ENCODE data around the gene MDH2. TPM values are rescaled to one million over a fixed set of nuclear protein-coding genes. Genes with fewer than 3 reads are reported as not detected.
A peak's percentile ranks its signal among the peaks of the same experiment; 100 is the strongest.
"Not testable (repeated sequence)": the region's sequence is repeated elsewhere in the genome, so short reads cannot be mapped to it uniquely, and the experiment has no call there.

Gene MDH2
- total and polyA plus RNA-seq, 10 of the 15 experiments (the other 5 are each of a cell fraction or from before 2014, with no cell fraction given): 106 to 530 (median 202) TPM

- POLR2A ChIA-PET: no interaction called here
- CTCF ChIA-PET: no interaction called here
- peak; percentile 8 for DNase-seq (ENCODE audit: low read depth, low spot score)
- FAIRE-seq: no peak
- H3K79me2 ChIP-seq (ENCODE audit: control insufficient read depth, insufficient read depth, low read length): no peaks in the 10 kb centered on the region
- H3K9ac ChIP-seq (ENCODE audit: control insufficient read depth, insufficient read depth, low read length): no peak overlapping the region
- no peak overlapping the region for H3K27ac ChIP-seq (ENCODE audit: control insufficient read depth, insufficient read depth)
- BruUV-seq (replicated peaks): no TSS peak
- peak; percentile 83 for ATAC-seq
- intact Hi-C loops (cut with micrococcal nuclease; ENCODE audit: unreplicated experiment) (loop anchor here (5.0 kb wide), 1 partner anchor 52 kb away; no protein-coding TSS in a partner anchor), in situ Hi-C loops (cut with MboI) (no loop called here)
- WGBS (ENCODE audit: insufficient coverage, insufficient replicate concordance, low lambda C conversion rate, missing lambda C conversion rate): 19% methylated on average over 8 of the region's 10 CpGs
- no peak overlapping the region for H2AFZ ChIP-seq (ENCODE audit: control insufficient read depth, low read depth, low read length)
- no peaks in the 10 kb centered on the region for H3K4me1 ChIP-seq (ENCODE audit: control insufficient read depth, insufficient read depth, low read length)
- no peak overlapping the region for H3K4me3 ChIP-seq
- SMC1A ChIA-PET (ENCODE audit: uncharacterized antibody, unreplicated experiment): no interaction called here
- TF ChIP-seq JUNB (IDR thresholded peaks at IDR 0.05): peak; percentile 35; the same call in 1 of the 2 replicates
- TF ChIP-seq, protein P1, sequence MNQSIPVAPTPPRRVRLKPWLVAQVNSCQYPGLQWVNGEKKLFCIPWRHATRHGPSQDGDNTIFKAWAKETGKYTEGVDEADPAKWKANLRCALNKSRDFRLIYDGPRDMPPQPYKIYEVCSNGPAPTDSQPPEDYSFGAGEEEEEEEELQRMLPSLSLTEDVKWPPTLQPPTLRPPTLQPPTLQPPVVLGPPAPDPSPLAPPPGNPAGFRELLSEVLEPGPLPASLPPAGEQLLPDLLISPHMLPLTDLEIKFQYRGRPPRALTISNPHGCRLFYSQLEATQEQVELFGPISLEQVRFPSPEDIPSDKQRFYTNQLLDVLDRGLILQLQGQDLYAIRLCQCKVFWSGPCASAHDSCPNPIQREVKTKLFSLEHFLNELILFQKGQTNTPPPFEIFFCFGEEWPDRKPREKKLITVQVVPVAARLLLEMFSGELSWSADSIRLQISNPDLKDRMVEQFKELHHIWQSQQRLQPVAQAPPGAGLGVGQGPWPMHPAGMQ (IDR thresholded peaks at IDR 0.05; ENCODE audit: borderline replicate concordance): no peak
- no peak for TF ChIP-seq MEF2B (IDR thresholded peaks at IDR 0.05; ENCODE audit: partially characterized antibody, poor library complexity, severe bottlenecking)
- no peak for TF ChIP-seq RBBP5 (conservative IDR thresholded peaks at IDR 0.05)
- RAD21 ChIA-PET (ENCODE audit: unreplicated experiment): interaction anchor here (0.7 kb wide), 1 partner anchor 1188 kb away, joined by 4 read pairs; no protein-coding TSS in a partner anchor
- no peaks in the 10 kb centered on the region for H3K36me3 ChIP-seq (ENCODE audit: control insufficient read depth in 2 of 2, insufficient read depth in 2 of 2, low read length in 1 of 2)
- no peaks in the 10 kb centered on the region for H3K9me3 ChIP-seq (replicated peaks; ENCODE audit: control insufficient read depth, insufficient read depth, low read length)
- H3K27me3 ChIP-seq (replicated peaks in 1 of 2; ENCODE audit: control insufficient read depth in 2 of 2, insufficient read depth in 2 of 2, low read length in 1 of 2): no peaks in the 10 kb centered on the region
- no peak overlapping the region for H3K4me2 ChIP-seq (ENCODE audit: control insufficient read depth, insufficient read depth)
- no peaks in the 10 kb centered on the region for H4K20me1 ChIP-seq (ENCODE audit: control insufficient read depth, insufficient read depth)
Observed at GRCh38 chr7:76089865-76090475, 42.1 kb downstream of the MDH2 start.

DNA sequence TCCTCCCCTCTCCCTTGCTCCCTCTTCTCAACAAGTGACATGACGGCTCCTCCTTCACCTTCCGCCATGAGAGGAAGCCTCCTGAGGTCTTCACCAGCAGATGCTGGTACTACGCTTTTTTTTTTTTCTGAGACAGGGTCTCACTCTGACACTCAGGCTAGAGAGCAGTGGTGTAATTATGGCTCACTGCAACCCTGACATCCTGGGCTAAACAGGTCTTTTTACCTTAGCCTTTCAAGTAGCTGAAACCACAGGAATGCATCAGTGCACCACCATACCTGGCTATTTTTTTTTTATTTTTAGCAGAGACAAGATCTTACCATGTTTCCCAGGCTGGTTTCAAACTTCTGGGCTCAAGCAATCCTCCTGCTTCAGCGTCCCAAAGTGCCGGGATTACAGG, 43.6 kb downstream of the MDH2 start:
- Histone ChIP-seq H3K27me3 (replicated peaks in 1 of 2; ENCODE audit: control insufficient read depth in 2 of 2, insufficient read depth in 2 of 2, low read length in 1 of 2) (no peaks in the 10 kb centered on the region), H4K20me1 (ENCODE audit: control insufficient read depth, insufficient read depth) (no peaks in the 10 kb centered on the region), H3K36me3 (ENCODE audit: control insufficient read depth in 2 of 2, insufficient read depth in 2 of 2, low read length in 1 of 2) (no peaks in the 10 kb centered on the region), H3K79me2 (ENCODE audit: control insufficient read depth, insufficient read depth, low read length) (no peaks in the 10 kb centered on the region), H3K4me1 (ENCODE audit: control insufficient read depth, insufficient read depth, low read length) (no peaks in the 10 kb centered on the region), H3K27ac (ENCODE audit: control insufficient read depth, insufficient read depth) (no peak overlapping the region), H3K4me2 (ENCODE audit: control insufficient read depth, insufficient read depth) (no peak overlapping the region), H2AFZ (ENCODE audit: control insufficient read depth, low read depth, low read length) (no peak overlapping the region), H3K4me3 (no peak overlapping the region), H3K9ac (ENCODE audit: control insufficient read depth, insufficient read depth, low read length) (no peak overlapping the region), H3K9me3 (replicated peaks; ENCODE audit: control insufficient read depth, insufficient read depth, low read length) (no peaks in the 10 kb centered on the region)
- intact Hi-C loops (cut with micrococcal nuclease; ENCODE audit: unreplicated experiment) (loop anchor here (5.0 kb wide), 1 partner anchor 51 kb away; no protein-coding TSS in a partner anchor), in situ Hi-C loops (cut with MboI) (no loop called here)
- ChIA-PET SMC1A (ENCODE audit: uncharacterized antibody, unreplicated experiment) (no interaction called here), RAD21 (ENCODE audit: unreplicated experiment) (no interaction called here), POLR2A (no interaction called here), CTCF (interaction anchor here (0.7 kb wide), 1 partner anchor 10 kb away, joined by 3 read pairs; no protein-coding TSS in a partner anchor)
- TF ChIP-seq RAD21 (IDR thresholded peaks at IDR 0.05; ENCODE audit: insufficient read depth, low read depth, low read length) (no peak), NFIC (IDR thresholded peaks at IDR 0.05; ENCODE audit: low read depth, low read length) (no peak), HDAC6 (IDR thresholded peaks at IDR 0.05; ENCODE audit: unreplicated experiment) (no peak), SPI1 (IDR thresholded peaks at IDR 0.05; ENCODE audit: borderline replicate concordance, insufficient read depth, low read depth, low read length) (no peak)
- 75% methylated on average over 5 of the region's 5 CpGs for WGBS (ENCODE audit: insufficient coverage, insufficient replicate concordance, low lambda C conversion rate, missing lambda C conversion rate)
- DNase-seq (ENCODE audit: low read depth, low spot score) (no peak), FAIRE-seq (no peak), ATAC-seq (no peak)
- no TSS peak for BruUV-seq (replicated peaks)

DNA sequence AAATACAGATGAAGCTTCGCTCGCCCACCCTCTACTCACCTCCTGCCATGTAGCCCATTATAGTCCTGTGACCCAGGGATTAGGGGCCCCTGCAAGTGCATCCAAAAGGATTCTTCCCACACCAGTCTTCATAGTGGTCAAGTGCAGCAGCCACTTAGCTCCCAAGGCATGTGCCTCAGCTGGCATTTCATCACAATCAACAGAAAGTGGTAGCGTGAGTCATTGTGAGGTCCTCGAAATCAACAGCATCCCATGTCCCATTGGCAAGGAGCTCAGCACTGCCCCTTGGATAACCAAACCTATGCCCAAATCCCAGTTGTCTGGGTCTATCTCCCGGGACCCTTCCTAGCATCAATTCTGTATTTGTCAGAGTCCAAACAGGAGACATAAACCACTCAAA, 45.6 kb downstream of the MDH2 start:
- H3K9ac ChIP-seq (ENCODE audit: control insufficient read depth, insufficient read depth, low read length); H3K79me2 ChIP-seq (ENCODE audit: control insufficient read depth, insufficient read depth, low read length); H2AFZ ChIP-seq (ENCODE audit: control insufficient read depth, low read depth, low read length); SMC1A ChIA-PET (ENCODE audit: uncharacterized antibody, unreplicated experiment); H3K4me2 ChIP-seq (ENCODE audit: control insufficient read depth, insufficient read depth); DNase-seq (ENCODE audit: low read depth, low spot score); BruUV-seq (replicated peaks); H3K36me3 ChIP-seq (ENCODE audit: control insufficient read depth in 2 of 2, insufficient read depth in 2 of 2, low read length in 1 of 2); H3K9me3 ChIP-seq (replicated peaks; ENCODE audit: control insufficient read depth, insufficient read depth, low read length); ATAC-seq; H3K4me1 ChIP-seq (ENCODE audit: control insufficient read depth, insufficient read depth, low read length); CTCF ChIA-PET; H3K4me3 ChIP-seq; FAIRE-seq; H4K20me1 ChIP-seq (ENCODE audit: control insufficient read depth, insufficient read depth); RAD21 ChIA-PET (ENCODE audit: unreplicated experiment); H3K27ac ChIP-seq (ENCODE audit: control insufficient read depth, insufficient read depth); in situ Hi-C loops (cut with MboI); H3K27me3 ChIP-seq (replicated peaks in 1 of 2; ENCODE audit: control insufficient read depth in 2 of 2, insufficient read depth in 2 of 2, low read length in 1 of 2): not testable (repeated sequence)
- POLR2A ChIA-PET: interaction anchor here (0.6 kb wide), 2 partner anchors 85 to 327 kb away, joined by 3 to 4 read pairs; no protein-coding TSS in a partner anchor
- intact Hi-C loops (cut with micrococcal nuclease; ENCODE audit: unreplicated experiment): loop anchor here (5.0 kb wide), 1 partner anchor 49 kb away; no protein-coding TSS in a partner anchor
- 37% methylated on average over 5 of the region's 5 CpGs for WGBS (ENCODE audit: insufficient coverage, insufficient replicate concordance, low lambda C conversion rate, missing lambda C conversion rate)
